Measurements from ENCODE around the gene ZNF93.
"Not testable (repeated sequence)": the region's sequence is repeated elsewhere in the genome, so short reads cannot be mapped to it uniquely, and the experiment has no call there.

The ZNF93 gene

DNA sequence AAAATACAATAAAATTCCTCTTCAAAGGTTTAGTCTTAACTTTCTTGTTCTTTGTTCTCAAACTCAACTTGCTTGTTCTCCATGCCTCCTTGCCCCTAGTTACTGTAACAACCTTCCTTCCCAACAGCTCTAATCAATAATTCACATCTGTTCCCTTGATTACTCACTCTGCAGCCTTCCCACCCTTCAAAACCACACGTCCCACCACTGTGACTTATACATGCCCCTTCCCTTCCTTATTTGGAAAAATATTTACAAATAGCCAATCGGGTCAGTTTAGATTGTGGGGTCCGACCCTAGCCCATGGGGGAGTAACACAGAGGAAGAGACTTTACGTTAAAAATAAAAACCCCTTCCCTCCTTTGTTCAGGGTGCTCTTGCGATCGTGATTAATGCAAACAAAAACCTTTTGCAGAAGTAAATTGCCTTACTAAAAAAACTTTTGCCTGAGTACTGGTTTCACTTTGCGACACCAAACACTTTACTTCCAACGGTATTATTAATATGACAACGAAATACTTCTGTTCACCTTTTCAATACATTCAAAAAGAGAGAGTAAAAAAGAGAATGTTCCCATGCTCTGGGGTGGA, 512 bp upstream of the ZNF93 start:
- no peak for DNase-seq (ENCODE audit: low spot score in 2 of 2)
- H3K4me3 ChIP-seq: no peak overlapping the region
- in situ Hi-C loops (cut with MboI; ENCODE audit: low sequenced_read_pairs): no loop called here

DNA sequence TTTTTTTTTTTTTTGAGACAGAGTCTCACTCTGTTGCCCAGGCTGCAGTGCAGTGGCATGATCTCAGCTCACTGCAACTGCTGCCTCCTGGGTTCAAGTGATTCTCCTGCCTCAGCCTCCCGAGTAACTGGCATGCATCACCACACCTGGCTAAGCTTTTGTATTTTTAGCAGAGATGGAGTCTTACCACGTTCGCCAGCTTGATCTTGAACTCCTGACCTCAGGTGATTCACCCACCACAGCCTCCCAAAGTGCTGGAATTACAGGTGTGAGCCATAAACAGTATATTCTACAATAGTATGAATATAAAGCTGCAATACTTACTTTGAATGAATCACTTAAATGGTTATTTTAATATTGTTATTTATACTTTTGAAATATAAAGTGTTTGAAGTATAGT, 6.8 kb downstream of the ZNF93 start:
- DNase-seq (ENCODE audit: low spot score in 2 of 2); H3K36me3 ChIP-seq (replicated peaks); in situ Hi-C loops (cut with MboI; ENCODE audit: low sequenced_read_pairs); H3K4me3 ChIP-seq; H3K27me3 ChIP-seq (ENCODE audit: low read depth); H3K9me3 ChIP-seq; H3K4me1 ChIP-seq: not testable (repeated sequence)

More for the DNA sequence above, 512 bp upstream of the ZNF93 start:
- Histone ChIP-seq H3K27me3 (ENCODE audit: low read depth) (no peaks in the 10 kb centered on the region), H3K9me3 (no peaks in the 10 kb centered on the region), H3K36me3 (replicated peaks) (no peaks in the 10 kb centered on the region), H3K4me1 (no peaks in the 10 kb centered on the region)

DNA sequence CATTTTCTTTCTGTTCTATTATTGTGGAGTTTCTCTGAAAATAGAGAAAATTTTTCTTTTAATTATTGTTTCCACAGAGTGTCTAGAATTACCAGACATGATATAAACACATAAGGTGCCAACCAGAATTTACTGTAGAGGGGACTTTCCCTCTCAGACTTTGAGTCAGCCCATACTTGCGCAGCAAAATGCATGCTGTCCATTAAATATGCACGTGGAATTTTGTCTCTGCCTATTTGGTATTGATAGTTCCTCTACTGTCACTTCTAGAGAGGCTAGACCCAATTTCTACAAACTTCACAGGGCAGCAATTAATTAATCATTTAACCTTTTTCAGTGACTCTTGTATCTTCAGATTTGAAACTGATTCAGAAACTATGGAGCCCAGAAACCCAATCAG, 8.9 kb downstream of the ZNF93 start:
- DNase-seq (ENCODE audit: low spot score in 2 of 2): no peak
- in situ Hi-C loops (cut with MboI; ENCODE audit: low sequenced_read_pairs): no loop called here
- no peaks in the 10 kb centered on the region for H3K9me3 ChIP-seq
- H3K27me3 ChIP-seq (ENCODE audit: low read depth): no peaks in the 10 kb centered on the region
- no peaks in the 10 kb centered on the region for H3K4me1 ChIP-seq
- H3K4me3 ChIP-seq: no peak overlapping the region
- H3K36me3 ChIP-seq (replicated peaks): no peaks in the 10 kb centered on the region

DNA sequence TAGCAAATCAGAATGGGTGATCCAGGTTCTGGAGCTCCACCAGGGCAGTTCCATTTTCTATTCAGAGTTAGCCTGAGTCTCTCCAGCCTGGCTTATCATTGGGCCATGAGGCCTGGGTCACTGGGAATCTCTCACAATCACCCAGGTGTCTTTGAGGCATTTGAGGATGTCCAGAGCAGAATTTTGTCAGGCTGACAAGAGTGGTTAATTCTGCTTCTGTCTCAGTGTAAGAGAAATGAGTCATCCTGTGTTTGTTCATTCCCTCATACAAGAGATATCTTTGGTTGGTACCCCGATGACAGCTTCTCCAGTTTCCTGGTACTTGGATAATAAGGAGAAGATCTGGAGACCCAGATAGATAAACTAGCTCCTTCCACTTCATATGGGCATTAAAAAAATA, 10.4 kb downstream of the ZNF93 start:
- Histone ChIP-seq H3K4me1 (no peaks in the 10 kb centered on the region), H3K4me3 (no peak overlapping the region), H3K27me3 (ENCODE audit: low read depth) (no peaks in the 10 kb centered on the region), H3K9me3 (no peaks in the 10 kb centered on the region), H3K36me3 (replicated peaks) (no peaks in the 10 kb centered on the region)
- in situ Hi-C loops (cut with MboI; ENCODE audit: low sequenced_read_pairs): no loop called here
- no peak for DNase-seq (ENCODE audit: low spot score in 2 of 2)

DNA sequence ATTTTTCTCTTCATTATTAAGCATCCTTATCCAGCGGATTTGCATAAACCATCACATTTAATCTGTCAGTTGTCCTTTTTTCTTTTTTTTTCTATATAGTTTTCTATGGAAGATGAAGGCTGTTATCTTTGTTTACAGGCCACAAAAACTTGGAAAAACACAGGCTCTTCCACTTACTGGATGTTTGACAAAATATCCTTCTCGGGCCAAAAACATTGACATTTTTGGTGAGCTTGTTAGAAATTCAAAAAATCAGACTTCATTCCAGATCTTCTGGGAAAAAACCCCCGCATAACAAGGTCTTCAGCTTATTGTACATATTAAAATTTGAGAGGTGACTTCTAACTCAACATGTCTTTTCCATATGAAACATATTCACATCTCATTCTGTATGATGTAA, 13.8 kb downstream of the ZNF93 start:
- H3K4me1 ChIP-seq: no peaks in the 10 kb centered on the region
- no peaks in the 10 kb centered on the region for H3K36me3 ChIP-seq (replicated peaks)
- no peak for DNase-seq (ENCODE audit: low spot score in 2 of 2)
- H3K27me3 ChIP-seq (ENCODE audit: low read depth): no peaks in the 10 kb centered on the region
- H3K9me3 ChIP-seq: no peaks in the 10 kb centered on the region
- no peak overlapping the region for H3K4me3 ChIP-seq
- in situ Hi-C loops (cut with MboI; ENCODE audit: low sequenced_read_pairs): no loop called here

DNA sequence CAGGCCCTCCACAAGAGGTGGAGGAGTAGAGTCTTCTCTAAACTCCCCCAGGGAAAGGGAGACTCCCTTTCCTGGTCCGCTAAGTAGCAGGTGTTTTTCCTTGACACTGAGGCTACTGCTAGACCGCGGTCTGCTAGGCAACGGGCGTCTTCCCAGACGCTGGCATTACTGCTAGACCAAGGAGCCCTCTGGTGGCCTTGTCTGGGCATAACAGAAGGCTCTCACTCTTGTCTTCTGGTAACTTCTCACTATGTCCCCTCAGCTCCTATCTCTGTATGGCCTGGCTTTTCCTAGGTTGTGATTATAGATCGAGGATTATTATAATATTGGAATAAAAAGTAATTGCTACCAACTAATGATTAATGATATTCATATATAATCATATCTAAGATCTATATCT, 29.7 kb downstream of the ZNF93 start:
- H3K4me1 ChIP-seq; H3K27me3 ChIP-seq (ENCODE audit: low read depth); H3K9me3 ChIP-seq; H3K4me3 ChIP-seq; in situ Hi-C loops (cut with MboI; ENCODE audit: low sequenced_read_pairs); H3K36me3 ChIP-seq (replicated peaks): not testable (repeated sequence)
- DNase-seq (ENCODE audit: low spot score in 2 of 2): peak in 1 of 2 experiments; percentile 63

DNA sequence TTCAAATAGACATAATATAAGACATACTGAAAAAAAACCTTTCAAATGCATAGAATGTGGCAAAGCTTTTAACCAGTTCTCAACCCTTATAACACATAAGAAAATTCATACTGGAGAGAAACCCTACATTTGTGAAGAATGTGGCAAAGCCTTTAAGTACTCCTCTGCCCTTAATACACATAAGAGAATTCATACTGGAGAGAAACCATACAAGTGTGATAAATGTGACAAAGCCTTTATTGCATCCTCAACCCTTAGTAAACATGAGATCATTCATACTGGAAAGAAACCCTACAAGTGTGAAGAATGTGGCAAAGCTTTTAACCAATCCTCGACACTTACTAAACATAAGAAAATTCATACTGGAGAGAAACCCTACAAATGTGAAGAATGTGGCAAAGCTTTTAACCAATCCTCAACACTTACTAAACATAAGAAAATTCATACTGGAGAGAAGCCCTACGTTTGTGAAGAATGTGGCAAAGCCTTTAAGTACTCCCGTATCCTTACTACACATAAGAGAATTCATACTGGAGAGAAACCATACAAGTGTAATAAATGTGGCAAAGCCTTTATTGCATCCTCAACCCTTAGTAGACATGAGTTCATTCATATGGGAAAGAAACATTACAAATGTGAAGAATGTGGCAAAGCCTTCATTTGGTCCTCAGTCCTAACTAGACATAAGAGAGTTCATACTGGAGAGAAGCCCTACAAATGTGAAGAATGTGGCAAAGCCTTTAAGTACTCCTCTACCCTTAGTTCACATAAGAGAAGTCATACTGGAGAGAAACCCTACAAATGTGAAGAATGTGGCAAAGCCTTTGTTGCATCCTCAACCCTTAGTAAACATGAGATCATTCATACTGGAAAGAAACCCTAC, 32.9 kb downstream of the ZNF93 start:
- H3K36me3 ChIP-seq (replicated peaks); in situ Hi-C loops (cut with MboI; ENCODE audit: low sequenced_read_pairs): not testable (repeated sequence)

DNA sequence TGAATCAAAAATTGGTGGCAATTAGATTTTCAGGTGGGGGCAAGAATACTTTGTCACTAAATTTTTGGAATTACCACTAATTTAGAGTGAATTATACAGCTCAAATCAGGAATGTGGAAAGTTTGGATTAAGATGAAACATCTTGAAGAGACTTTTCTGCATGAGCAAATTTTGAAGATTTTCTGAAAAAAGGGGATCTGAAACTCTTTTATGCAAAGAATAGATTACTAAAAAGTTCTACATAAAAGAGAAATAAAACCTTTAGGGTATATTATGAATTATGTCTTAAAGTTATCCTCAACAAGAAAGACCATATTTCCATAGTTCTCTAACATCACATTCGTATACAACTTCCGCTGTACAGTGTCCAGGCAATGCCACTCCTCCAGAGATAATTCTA, 36.7 kb downstream of the ZNF93 start:
- no peaks in the 10 kb centered on the region for H3K36me3 ChIP-seq (replicated peaks)
- H3K27me3 ChIP-seq (ENCODE audit: low read depth): no peaks in the 10 kb centered on the region
- no peak overlapping the region for H3K4me3 ChIP-seq
- no peaks in the 10 kb centered on the region for H3K9me3 ChIP-seq
- in situ Hi-C loops (cut with MboI; ENCODE audit: low sequenced_read_pairs): no loop called here
- no peaks in the 10 kb centered on the region for H3K4me1 ChIP-seq
- no peak for DNase-seq (ENCODE audit: low spot score in 2 of 2)

More for the DNA sequence above, 32.9 kb downstream of the ZNF93 start:
- DNase-seq (ENCODE audit: low spot score in 2 of 2); H3K9me3 ChIP-seq; H3K27me3 ChIP-seq (ENCODE audit: low read depth); H3K4me3 ChIP-seq; H3K4me1 ChIP-seq: not testable (repeated sequence)

DNA sequence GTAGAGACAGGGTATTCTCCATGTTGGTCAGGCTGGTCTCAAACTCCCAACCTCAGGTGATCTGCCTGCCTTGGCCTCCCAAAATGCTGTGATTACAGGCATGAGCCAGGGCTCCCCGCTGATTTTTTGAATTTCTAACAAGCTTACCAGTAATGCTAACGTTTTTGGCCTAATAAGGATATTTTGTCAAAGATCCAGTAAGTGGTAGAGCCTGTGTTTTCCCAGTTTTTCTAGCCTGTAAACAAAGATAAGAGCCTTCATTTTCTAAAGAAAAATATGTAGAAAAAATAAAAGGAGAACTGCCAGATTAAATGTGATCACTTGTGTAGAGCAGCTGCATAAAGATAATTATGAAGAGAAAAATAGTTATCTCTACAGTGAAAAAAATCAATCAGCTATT, 37.7 kb downstream of the ZNF93 start:
- no peak for DNase-seq (ENCODE audit: low spot score in 2 of 2)
- Histone ChIP-seq H3K9me3 (no peaks in the 10 kb centered on the region), H3K4me1 (no peaks in the 10 kb centered on the region), H3K4me3 (no peak overlapping the region), H3K27me3 (ENCODE audit: low read depth) (no peaks in the 10 kb centered on the region), H3K36me3 (replicated peaks) (no peaks in the 10 kb centered on the region)
- in situ Hi-C loops (cut with MboI; ENCODE audit: low sequenced_read_pairs): no loop called here

DNA sequence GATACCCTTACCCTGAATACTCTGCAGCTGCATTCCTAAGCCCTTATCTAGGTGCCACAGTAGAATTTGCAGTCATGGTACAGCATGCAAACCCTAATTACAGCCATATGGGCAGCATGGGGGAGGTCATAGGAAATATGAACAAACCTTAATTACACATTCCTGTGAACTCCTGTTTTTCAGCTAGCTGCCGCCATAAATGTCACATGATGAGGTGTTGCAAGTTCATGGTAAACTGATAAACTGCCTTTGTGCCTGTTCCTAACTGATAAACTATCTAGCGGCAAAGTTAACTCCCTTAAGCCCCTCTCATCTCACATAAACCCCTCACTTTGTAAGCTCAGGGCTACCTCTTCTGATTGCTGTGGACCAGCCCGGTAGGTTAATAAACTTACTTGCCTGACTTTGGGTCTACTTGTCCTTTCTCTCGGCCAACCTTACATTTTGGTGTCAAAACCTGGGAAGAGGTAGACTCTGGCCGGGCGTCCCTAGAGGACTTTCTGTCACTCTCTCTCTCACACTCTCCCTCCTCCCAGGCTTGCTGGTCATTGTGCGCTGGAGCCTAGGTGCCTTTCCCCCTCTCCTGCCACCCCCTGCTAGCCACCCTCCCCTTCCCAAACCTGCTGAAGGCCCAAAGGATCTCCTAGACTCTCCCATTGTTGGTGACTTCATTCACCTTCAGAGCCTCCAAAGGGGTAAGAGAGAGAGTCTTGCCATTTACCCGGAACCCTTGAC, 43.3 kb downstream of the ZNF93 start:
- H3K4me1 ChIP-seq: no peaks in the 10 kb centered on the region
- H3K36me3 ChIP-seq (replicated peaks): no peaks in the 10 kb centered on the region
- H3K9me3 ChIP-seq: no peaks in the 10 kb centered on the region; the same call in 1 of the 2 replicates
- DNase-seq (ENCODE audit: low spot score in 2 of 2): no peak
- no peaks in the 10 kb centered on the region for H3K27me3 ChIP-seq (ENCODE audit: low read depth)
- in situ Hi-C loops (cut with MboI; ENCODE audit: low sequenced_read_pairs): no loop called here
- no peak overlapping the region for H3K4me3 ChIP-seq

DNA sequence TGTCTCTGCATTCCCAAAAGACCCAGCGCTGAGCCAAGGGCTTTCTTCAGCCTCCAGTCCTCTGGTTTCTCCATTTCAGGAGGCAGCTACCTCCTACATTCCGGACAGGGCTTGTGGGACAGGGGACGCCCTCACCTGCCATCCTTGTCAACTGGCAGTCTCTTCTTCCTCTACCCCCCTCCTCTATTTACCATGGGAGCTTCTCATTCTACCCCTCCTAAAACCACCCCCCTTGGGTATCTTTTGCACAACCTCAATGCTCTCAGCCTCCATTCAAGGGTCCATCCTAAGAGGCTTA, 43.8 kb downstream of the ZNF93 start:
- Histone ChIP-seq H3K9me3 (no peaks in the 10 kb centered on the region; the same call in 1 of the 2 replicates), H3K36me3 (replicated peaks) (no peaks in the 10 kb centered on the region), H3K4me1 (no peaks in the 10 kb centered on the region), H3K27me3 (ENCODE audit: low read depth) (no peaks in the 10 kb centered on the region), H3K4me3 (no peak overlapping the region)
- no peak for DNase-seq (ENCODE audit: low spot score in 2 of 2)
- in situ Hi-C loops (cut with MboI; ENCODE audit: low sequenced_read_pairs): no loop called here

DNA sequence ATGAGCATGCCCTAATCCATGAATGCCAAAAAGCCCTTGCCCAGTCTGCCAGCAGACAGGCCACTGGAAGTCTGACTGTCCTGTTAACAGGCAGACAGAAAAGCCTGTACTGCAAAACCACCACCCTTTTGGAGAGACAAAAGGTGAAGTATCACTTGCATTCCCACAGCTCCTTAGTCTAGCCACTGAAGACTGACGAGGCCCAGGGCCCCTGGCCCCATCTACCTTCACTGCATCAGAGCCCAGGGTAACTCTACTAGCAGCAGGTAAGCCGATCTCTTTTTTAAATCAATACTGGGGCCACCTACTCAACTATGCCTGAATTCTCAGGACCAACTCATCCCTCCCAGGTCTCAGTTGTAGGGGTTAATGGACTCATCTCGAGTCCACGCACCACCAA, 45.5 kb downstream of the ZNF93 start:
- no peak for DNase-seq (ENCODE audit: low spot score in 2 of 2)
- Histone ChIP-seq H3K4me1 (no peaks in the 10 kb centered on the region), H3K9me3 (no peaks in the 10 kb centered on the region; the same call in 1 of the 2 replicates), H3K27me3 (ENCODE audit: low read depth) (no peaks in the 10 kb centered on the region), H3K36me3 (replicated peaks) (no peaks in the 10 kb centered on the region), H3K4me3 (no peak overlapping the region)
- in situ Hi-C loops (cut with MboI; ENCODE audit: low sequenced_read_pairs): no loop called here

DNA sequence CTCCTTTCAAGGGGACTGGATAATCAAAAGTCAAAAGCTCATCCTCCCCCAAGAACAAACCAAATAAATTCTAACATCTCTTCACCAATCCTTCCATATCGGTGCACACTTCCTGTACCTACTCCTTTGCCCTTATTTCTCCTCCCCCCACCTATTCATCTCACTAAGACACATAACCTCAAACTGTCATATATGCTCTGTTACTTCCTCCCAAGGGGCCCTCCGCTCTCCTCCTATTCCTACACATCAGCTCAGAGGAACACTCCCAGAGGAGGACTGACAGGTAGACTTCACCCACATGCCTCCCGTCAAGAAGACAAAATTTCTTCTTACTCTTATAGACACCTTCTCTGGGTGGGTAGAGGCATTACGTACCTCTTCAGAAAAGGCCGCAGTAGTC, 48.1 kb downstream of the ZNF93 start:
- DNase-seq (ENCODE audit: low spot score in 2 of 2): no peak
- in situ Hi-C loops (cut with MboI; ENCODE audit: low sequenced_read_pairs): no loop called here
- no peaks in the 10 kb centered on the region for H3K36me3 ChIP-seq (replicated peaks)
- H3K9me3 ChIP-seq: no peaks in the 10 kb centered on the region; the same call in 1 of the 2 replicates
- no peaks in the 10 kb centered on the region for H3K27me3 ChIP-seq (ENCODE audit: low read depth)
- H3K4me1 ChIP-seq: no peaks in the 10 kb centered on the region
- H3K4me3 ChIP-seq: no peak overlapping the region

DNA sequence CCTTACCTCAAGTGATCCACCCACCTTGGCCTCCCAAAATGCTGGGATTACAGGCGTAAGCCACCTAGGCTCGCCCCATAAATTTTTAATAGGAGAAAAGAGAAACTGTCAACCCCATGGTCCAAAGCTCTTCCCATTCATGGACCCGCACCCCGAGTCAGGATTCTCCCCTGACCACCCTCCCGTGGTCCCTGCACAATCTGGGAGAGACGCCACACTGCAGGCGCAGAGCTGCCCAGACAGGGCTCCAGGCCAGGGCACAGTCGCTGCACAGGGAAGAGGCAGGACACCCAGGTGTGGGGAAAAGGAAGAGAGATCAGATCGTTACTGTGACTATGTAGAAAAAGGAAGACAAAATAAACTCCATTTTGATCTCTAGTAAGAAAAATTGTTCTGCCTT, 54.5 kb downstream of the ZNF93 start:
- no peaks in the 10 kb centered on the region for H3K9me3 ChIP-seq
- no peaks in the 10 kb centered on the region for H3K36me3 ChIP-seq (replicated peaks)
- H3K4me1 ChIP-seq: no peaks in the 10 kb centered on the region
- no peak overlapping the region for H3K4me3 ChIP-seq
- no peak for DNase-seq (ENCODE audit: low spot score in 2 of 2)
- H3K27me3 ChIP-seq (ENCODE audit: low read depth): no peaks in the 10 kb centered on the region
- in situ Hi-C loops (cut with MboI; ENCODE audit: low sequenced_read_pairs): loop anchor here (25.0 kb wide), 1 partner anchor 418 kb away; the partner anchor contains the start of genes CILP2 and YJEFN3
